SK-N-SH (cell line): ENCODE results near the gene MUC22. TPM values are rescaled to one million over a fixed set of nuclear protein-coding genes. Genes with fewer than 3 reads are reported as not detected.
"Not testable (repeated sequence)": the region's sequence is repeated elsewhere in the genome, so short reads cannot be mapped to it uniquely, and the experiment has no call there.

Experiments used
- CTCF ChIA-PET: fragments of 300-600, 350-600 bp; formaldehyde crosslinking; extraction: SDS; loops from one replicate; lab custom pipeline; 2021; lab: Yijun Ruan, JAX
- POLR2A ChIA-PET: fragments of 350-600 bp; sonication (Branson Sonifier 250); formaldehyde crosslinking; extraction: SDS; loops from one replicate; lab custom pipeline; 2020; ENCODE audit warnings: antibody characterized with exemption, inconsistent platforms; lab: Yijun Ruan, JAX
- DNase-seq: peaks from one replicate; pipeline ENCODE4 v3.0.0; 2012
- H2AFZ ChIP-seq: fragments of 200-600 bp; sonication (generic); 2 replicates; pipeline ENCODE4 v1.8.1; 2016; ENCODE audit warnings: antibody characterized with exemption, mild to moderate bottlenecking, low read depth
- H3F3A ChIP-seq: fragments of 200-600 bp; sonication (generic); replicated peaks from 2 replicates; pipeline ENCODE3; 2016; ENCODE audit warnings: antibody characterized with exemption, mild to moderate bottlenecking; ENCODE audit not compliant: insufficient read depth
- H3K27ac ChIP-seq, 2 experiments: fragments of 200-500 bp in 1 of 2; fragments of 200-600 bp in 1 of 2; sonication (Bioruptor generic) in 1 of 2; sonication (generic), shearing (Covaris generic) in 1 of 2; 2 replicates each; pipeline versions ENCODE4 v1.5.1 to v1.6.1; 2014 to 2016; ENCODE audit warnings: low read depth in 2 of 2, inconsistent platforms in 1 of 2, low read length in 1 of 2, mild to moderate bottlenecking in 1 of 2, mixed read lengths in 1 of 2
- H3K27me3 ChIP-seq: fragments of 200-600 bp; sonication (generic), shearing (Covaris generic); 2 replicates; pipeline ENCODE4 v1.6.1; 2016; ENCODE audit warnings: mixed run types; ENCODE audit not compliant: insufficient read depth
- H3K36me3 ChIP-seq, 2 experiments: fragments of 200-500 bp in 1 of 2; fragments of 200-600 bp in 1 of 2; sonication (Bioruptor generic) in 1 of 2; sonication (generic) in 1 of 2; replicated peaks in 1 of 2; 2 replicates each; pipeline versions ENCODE3 to v1.5.1; 2014 to 2016; ENCODE audit warnings: low read length in 1 of 2, mild to moderate bottlenecking in 1 of 2; ENCODE audit not compliant: insufficient read depth in 2 of 2, control insufficient read depth in 1 of 2
- H3K4me1 ChIP-seq, 2 experiments: fragments of 200-500 bp in 1 of 2; fragments of 200-600 bp in 1 of 2; sonication (Bioruptor generic) in 1 of 2; sonication (generic), shearing (Covaris generic) in 1 of 2; 2 replicates each; pipeline versions ENCODE4 v1.5.1 to v1.6.1; 2014 to 2016; ENCODE audit warnings: low read depth in 1 of 2, low read length in 1 of 2, mixed run types in 1 of 2; ENCODE audit not compliant: insufficient read depth in 2 of 2, control insufficient read depth in 1 of 2
- H3K4me2 ChIP-seq: fragments of 200-600 bp; sonication (generic), shearing (Covaris generic); 2 replicates; pipeline ENCODE4 v1.6.1; 2017; ENCODE audit warnings: mixed run types
- H3K4me3 ChIP-seq, 2 experiments: fragments of 200-500 bp in 1 of 2; fragments of 200-600 bp in 1 of 2; sonication (Bioruptor generic) in 1 of 2; sonication (generic), shearing (Covaris generic) in 1 of 2; 2 replicates each; pipeline versions ENCODE4 v1.5.1 to v1.8.1; 2014 to 2016; ENCODE audit warnings: low read depth in 2 of 2, inconsistent platforms in 1 of 2, low read length in 1 of 2, mild to moderate bottlenecking in 1 of 2, mixed read lengths in 1 of 2, moderate library complexity in 1 of 2
- H3K79me2 ChIP-seq: fragments of 200-600 bp; sonication (generic); 2 replicates; pipeline ENCODE4 v1.8.1; 2017; ENCODE audit warnings: mild to moderate bottlenecking; ENCODE audit not compliant: insufficient read depth
- H3K9ac ChIP-seq: fragments of 200-600 bp; sonication (generic); 2 replicates; pipeline ENCODE4 v1.6.1; 2017; ENCODE audit warnings: mixed run types
- H3K9me2 ChIP-seq: fragments of 200-600 bp; sonication (generic); 2 replicates; pipeline ENCODE4 v1.6.1; 2017; ENCODE audit warnings: mixed run types
- H3K9me3 ChIP-seq: fragments of 200-600 bp; sonication (generic); 2 replicates; pipeline ENCODE4 v1.6.1; 2017; ENCODE audit warnings: mixed run types, mild to moderate bottlenecking, moderate library complexity
- H4K20me1 ChIP-seq: fragments of 200-600 bp; sonication (generic); 2 replicates; pipeline ENCODE4 v1.6.1; 2017; ENCODE audit warnings: mild to moderate bottlenecking, mixed run types; ENCODE audit not compliant: insufficient read depth
- CHD2 ChIP-seq: fragments of 150-350 bp; IDR thresholded peaks from 2 replicates; pipeline ENCODE4 v1.6.1; 2018; ENCODE audit warnings: low read length; ENCODE audit not compliant: partially characterized antibody
- EP300 ChIP-seq, 2 experiments: IDR thresholded peaks; 2 replicates each; pipeline versions ENCODE4 v1.4.0 to v1.6.1; 2012; ENCODE audit warnings: borderline replicate concordance in 1 of 2, low read depth in 1 of 2, low read length in 1 of 2
- EZH2phosphoT487 ChIP-seq: fragments of 200-600 bp; sonication (generic); IDR thresholded peaks from 2 replicates; pipeline ENCODE4 v1.6.1; 2017; ENCODE audit warnings: low read depth, mixed run types, mild to moderate bottlenecking, antibody characterized with exemption, moderate library complexity, borderline replicate concordance
- JUND ChIP-seq: IDR thresholded peaks from 2 replicates; pipeline ENCODE4 v1.4.0; 2012
- MXI1 ChIP-seq: IDR thresholded peaks from 2 replicates; pipeline ENCODE4 v1.6.1; 2012; ENCODE audit warnings: mild to moderate bottlenecking, low read depth, low read length, improper control_type of control experiment
- TAF1 ChIP-seq: IDR thresholded peaks from 2 replicates; pipeline ENCODE4 v1.6.1; 2012; ENCODE audit warnings: low read depth, mild to moderate bottlenecking, low read length, moderate library complexity, borderline replicate concordance
- WGBS: methylation state at CpG from one replicate; pipeline ENCODE4 v1.1.6; 2017; ENCODE audit warnings: low lambda C conversion rate; 5-methylcytosine and 5-hydroxymethylcytosine counted together
- polyA plus RNA-seq, 3 experiments: library from polyadenylated mRNA; depleted of rRNA; stranded (reverse); fragments of >200 nt; gene quantifications; 2 replicates each; pipeline ENCODE4 v1.2.3, GENCODE V29; 2012
- TF ChIP-seq, protein P1 (sequence below): IDR thresholded peaks from 2 replicates; pipeline ENCODE4 v1.4.0; 2012; ENCODE audit warnings: low read depth, borderline replicate concordance
- TF ChIP-seq, protein P2 (sequence below): IDR thresholded peaks from 2 replicates; pipeline ENCODE4 v1.6.1; 2012; ENCODE audit warnings: mild to moderate bottlenecking, low read depth, low read length, moderate library complexity
- TF ChIP-seq, protein P3 (sequence below): fragments of 150-350 bp; IDR thresholded peaks from 2 replicates; pipeline ENCODE4 v1.6.1; 2016; ENCODE audit warnings: mild to moderate bottlenecking, low read depth, low read length

The MUC22 gene
- polyA plus RNA-seq, 1 of the 3 experiments (the other 2 are of a cell fraction): 0.12 TPM

DNA sequence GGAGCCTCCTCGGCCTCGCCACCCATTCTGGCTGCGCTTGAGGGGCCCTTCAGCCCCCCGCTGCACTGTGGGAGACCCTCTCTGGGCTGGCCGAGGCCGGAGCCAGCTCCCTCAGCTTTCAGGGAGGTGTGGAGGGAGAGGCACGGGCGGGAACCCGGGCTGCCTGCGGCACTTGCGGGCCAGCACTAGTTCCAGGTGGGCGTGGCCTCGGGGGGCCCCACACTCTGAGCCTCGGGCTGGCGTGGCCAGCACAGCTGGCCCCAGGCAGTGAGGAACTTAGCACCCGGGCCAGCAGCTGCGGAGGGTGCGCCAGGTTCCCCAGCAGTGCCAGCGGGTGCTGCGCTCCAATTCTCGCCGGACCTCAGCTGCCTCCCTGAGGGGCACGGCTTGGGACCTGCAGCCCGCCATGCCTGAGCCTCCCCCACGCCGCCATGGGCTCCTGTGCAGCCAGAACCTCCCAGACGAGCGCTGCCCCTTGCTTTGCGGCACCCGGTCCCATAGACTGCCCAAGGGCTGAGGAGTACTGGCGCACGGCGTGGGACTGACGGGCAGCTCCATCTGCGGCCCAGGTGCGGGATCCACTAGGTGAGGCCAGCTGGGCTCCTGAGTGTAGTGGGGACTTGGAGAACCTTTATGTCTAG is 6.5 kb downstream of the MUC22 start:
- no peaks in the 10 kb centered on the region for H3K79me2 ChIP-seq
- no peak for DNase-seq
- ChIA-PET CTCF (no interaction called here), POLR2A (no interaction called here)
- H3F3A ChIP-seq: no peaks in the 10 kb centered on the region
- no peak overlapping the region for H2AFZ ChIP-seq
- H4K20me1 ChIP-seq: no peaks in the 10 kb centered on the region
- H3K4me3 ChIP-seq: no peak overlapping the region
- H3K27me3 ChIP-seq: no peaks in the 10 kb centered on the region
- no peaks in the 10 kb centered on the region for H3K36me3 ChIP-seq
- no peaks in the 10 kb centered on the region for H3K4me1 ChIP-seq
- no peak overlapping the region for H3K27ac ChIP-seq
- no peak overlapping the region for H3K9ac ChIP-seq
- no CpG with 5 or more reads among the region's 36 CpGs for WGBS
- H3K9me3 ChIP-seq: 0 out of 2 replicates have a peak, but pooled peaks cover 8% of the 10 kb centered on the region
- no peaks in the 10 kb centered on the region for H3K9me2 ChIP-seq
- no peak overlapping the region for H3K4me2 ChIP-seq
- TF ChIP-seq JUND: no peak
- no peak for TF ChIP-seq TAF1
- TF ChIP-seq EZH2phosphoT487: no peak
- TF ChIP-seq, protein P1, sequence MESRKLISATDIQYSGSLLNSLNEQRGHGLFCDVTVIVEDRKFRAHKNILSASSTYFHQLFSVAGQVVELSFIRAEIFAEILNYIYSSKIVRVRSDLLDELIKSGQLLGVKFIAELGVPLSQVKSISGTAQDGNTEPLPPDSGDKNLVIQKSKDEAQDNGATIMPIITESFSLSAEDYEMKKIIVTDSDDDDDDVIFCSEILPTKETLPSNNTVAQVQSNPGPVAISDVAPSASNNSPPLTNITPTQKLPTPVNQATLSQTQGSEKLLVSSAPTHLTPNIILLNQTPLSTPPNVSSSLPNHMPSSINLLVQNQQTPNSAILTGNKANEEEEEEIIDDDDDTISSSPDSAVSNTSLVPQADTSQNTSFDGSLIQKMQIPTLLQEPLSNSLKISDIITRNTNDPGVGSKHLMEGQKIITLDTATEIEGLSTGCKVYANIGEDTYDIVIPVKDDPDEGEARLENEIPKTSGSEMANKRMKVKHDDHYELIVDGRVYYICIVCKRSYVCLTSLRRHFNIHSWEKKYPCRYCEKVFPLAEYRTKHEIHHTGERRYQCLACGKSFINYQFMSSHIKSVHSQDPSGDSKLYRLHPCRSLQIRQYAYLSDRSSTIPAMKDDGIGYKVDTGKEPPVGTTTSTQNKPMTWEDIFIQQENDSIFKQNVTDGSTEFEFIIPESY: no peak
- no peak for TF ChIP-seq CHD2
- TF ChIP-seq MXI1: no peak
- TF ChIP-seq, protein P2, sequence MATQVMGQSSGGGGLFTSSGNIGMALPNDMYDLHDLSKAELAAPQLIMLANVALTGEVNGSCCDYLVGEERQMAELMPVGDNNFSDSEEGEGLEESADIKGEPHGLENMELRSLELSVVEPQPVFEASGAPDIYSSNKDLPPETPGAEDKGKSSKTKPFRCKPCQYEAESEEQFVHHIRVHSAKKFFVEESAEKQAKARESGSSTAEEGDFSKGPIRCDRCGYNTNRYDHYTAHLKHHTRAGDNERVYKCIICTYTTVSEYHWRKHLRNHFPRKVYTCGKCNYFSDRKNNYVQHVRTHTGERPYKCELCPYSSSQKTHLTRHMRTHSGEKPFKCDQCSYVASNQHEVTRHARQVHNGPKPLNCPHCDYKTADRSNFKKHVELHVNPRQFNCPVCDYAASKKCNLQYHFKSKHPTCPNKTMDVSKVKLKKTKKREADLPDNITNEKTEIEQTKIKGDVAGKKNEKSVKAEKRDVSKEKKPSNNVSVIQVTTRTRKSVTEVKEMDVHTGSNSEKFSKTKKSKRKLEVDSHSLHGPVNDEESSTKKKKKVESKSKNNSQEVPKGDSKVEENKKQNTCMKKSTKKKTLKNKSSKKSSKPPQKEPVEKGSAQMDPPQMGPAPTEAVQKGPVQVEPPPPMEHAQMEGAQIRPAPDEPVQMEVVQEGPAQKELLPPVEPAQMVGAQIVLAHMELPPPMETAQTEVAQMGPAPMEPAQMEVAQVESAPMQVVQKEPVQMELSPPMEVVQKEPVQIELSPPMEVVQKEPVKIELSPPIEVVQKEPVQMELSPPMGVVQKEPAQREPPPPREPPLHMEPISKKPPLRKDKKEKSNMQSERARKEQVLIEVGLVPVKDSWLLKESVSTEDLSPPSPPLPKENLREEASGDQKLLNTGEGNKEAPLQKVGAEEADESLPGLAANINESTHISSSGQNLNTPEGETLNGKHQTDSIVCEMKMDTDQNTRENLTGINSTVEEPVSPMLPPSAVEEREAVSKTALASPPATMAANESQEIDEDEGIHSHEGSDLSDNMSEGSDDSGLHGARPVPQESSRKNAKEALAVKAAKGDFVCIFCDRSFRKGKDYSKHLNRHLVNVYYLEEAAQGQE: no peak
- TF ChIP-seq, protein P3, sequence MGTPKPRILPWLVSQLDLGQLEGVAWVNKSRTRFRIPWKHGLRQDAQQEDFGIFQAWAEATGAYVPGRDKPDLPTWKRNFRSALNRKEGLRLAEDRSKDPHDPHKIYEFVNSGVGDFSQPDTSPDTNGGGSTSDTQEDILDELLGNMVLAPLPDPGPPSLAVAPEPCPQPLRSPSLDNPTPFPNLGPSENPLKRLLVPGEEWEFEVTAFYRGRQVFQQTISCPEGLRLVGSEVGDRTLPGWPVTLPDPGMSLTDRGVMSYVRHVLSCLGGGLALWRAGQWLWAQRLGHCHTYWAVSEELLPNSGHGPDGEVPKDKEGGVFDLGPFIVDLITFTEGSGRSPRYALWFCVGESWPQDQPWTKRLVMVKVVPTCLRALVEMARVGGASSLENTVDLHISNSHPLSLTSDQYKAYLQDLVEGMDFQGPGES: no peak
- no peak for TF ChIP-seq EP300 (IDR thresholded peaks at IDR 0.05; ENCODE audit: borderline replicate concordance in 1 of 2, low read depth in 1 of 2, low read length in 1 of 2)

DNA sequence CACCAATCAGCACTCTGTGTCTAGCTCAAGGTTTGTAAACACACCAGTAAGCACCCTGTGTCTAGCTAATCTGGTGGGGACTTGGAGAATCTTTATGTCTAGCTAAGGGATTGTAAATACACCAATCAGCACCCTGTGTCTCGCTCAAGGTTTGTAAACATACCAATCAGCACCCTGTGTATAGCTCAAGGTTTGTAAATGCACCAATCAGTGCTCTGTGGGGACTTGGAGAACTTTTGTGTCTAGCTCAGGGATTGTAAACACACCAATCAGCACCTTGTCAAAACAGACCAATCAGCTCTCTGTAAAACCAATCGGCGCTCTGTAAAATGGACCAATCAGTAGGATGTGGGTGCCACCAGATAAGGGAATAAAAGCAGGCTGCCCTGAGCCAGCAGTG is 7.2 kb downstream of the MUC22 start:
- H3F3A ChIP-seq, H2AFZ ChIP-seq, H3K4me2 ChIP-seq, H3K4me3 ChIP-seq, H3K9me2 ChIP-seq, DNase-seq, H3K79me2 ChIP-seq, H3K27me3 ChIP-seq, H3K27ac ChIP-seq, H3K4me1 ChIP-seq, H3K9me3 ChIP-seq, H3K36me3 ChIP-seq, H4K20me1 ChIP-seq, POLR2A ChIA-PET, CTCF ChIA-PET, H3K9ac ChIP-seq: not testable (repeated sequence)
- 55% methylated on average over 3 of the region's 3 CpGs for WGBS
